ENCODE measurements around the gene ID4.

ID4 gene

DNA sequence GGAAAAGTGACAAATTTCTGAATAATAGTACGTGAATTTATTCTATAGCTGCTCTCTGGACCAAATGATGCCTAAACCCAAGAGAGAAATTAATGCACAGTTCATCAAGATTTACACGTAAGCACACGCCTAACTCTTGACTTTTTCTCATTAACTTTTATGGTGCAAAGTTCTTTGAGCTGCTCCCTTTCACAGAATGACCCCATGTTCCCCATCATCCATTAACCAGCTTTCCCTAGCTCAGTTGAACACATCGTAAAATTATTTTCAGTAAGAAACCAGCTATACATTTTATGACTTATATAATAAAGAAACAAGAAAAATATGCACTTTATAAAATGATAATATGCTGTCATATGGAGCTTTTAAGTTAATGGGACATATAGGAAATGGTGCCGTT lies 54.3 kb downstream of the ID4 start:
- Histone ChIP-seq H3K4me3 (ENCODE audit: low read depth in 1 of 2, low read length in 2 of 2) (no peak overlapping the region), H2AFZ (ENCODE audit: low read depth, low read length) (no peak overlapping the region), H3K27ac (ENCODE audit: low read length) (no peak overlapping the region), H3K4me2 (ENCODE audit: insufficient read depth, low read length) (no peak overlapping the region), H3K79me2 (ENCODE audit: insufficient read depth, low read length) (no peaks in the 10 kb centered on the region), H3K9ac (ENCODE audit: low read depth, low read length) (no peak overlapping the region), H3K9me3 (ENCODE audit: insufficient read depth, low read length, severe bottlenecking) (no peaks in the 10 kb centered on the region), H3K36me3 (ENCODE audit: insufficient read depth, low read length) (no peaks in the 10 kb centered on the region), H3K27me3 (ENCODE audit: insufficient read depth, low read length, poor library complexity) (no peaks in the 10 kb centered on the region), H4K20me1 (ENCODE audit: insufficient read depth, low read length) (no peaks in the 10 kb centered on the region), H3K4me1 (ENCODE audit: insufficient read depth, low read length) (no peaks in the 10 kb centered on the region)
- no peak for DNase-seq
- ATAC-seq (ENCODE audit: insufficient read depth, low read depth): no peak
- no peak for TF ChIP-seq EZH2 (IDR thresholded peaks at IDR 0.05; ENCODE audit: borderline replicate concordance, low read depth, low read length, severe bottlenecking)
- TF ChIP-seq, protein P1, sequence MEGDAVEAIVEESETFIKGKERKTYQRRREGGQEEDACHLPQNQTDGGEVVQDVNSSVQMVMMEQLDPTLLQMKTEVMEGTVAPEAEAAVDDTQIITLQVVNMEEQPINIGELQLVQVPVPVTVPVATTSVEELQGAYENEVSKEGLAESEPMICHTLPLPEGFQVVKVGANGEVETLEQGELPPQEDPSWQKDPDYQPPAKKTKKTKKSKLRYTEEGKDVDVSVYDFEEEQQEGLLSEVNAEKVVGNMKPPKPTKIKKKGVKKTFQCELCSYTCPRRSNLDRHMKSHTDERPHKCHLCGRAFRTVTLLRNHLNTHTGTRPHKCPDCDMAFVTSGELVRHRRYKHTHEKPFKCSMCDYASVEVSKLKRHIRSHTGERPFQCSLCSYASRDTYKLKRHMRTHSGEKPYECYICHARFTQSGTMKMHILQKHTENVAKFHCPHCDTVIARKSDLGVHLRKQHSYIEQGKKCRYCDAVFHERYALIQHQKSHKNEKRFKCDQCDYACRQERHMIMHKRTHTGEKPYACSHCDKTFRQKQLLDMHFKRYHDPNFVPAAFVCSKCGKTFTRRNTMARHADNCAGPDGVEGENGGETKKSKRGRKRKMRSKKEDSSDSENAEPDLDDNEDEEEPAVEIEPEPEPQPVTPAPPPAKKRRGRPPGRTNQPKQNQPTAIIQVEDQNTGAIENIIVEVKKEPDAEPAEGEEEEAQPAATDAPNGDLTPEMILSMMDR (IDR thresholded peaks at IDR 0.05; ENCODE audit: borderline replicate concordance, extremely low read depth, low read length, poor library complexity, severe bottlenecking): no peak

Data from DND-41 (cell line).